OCI-LY3 (cell line): ENCODE results near the gene PHF21B.

Experiments
- EZH2phosphoT487 ChIP-seq: fragments of 200-600 bp; shearing (Covaris generic); IDR thresholded peaks from 2 replicates; pipeline ENCODE4 v1.6.1; 2018; ENCODE audit warnings: antibody characterized with exemption, mixed run types, low read depth
- TF ChIP-seq, protein P1 (sequence below): fragments of 200-600, 300-600 bp; sonication (generic); IDR thresholded peaks from 2 replicates; pipeline ENCODE4 v1.5.1; 2014; ENCODE audit warnings: antibody characterized with exemption, low read length, low read depth

DNA sequence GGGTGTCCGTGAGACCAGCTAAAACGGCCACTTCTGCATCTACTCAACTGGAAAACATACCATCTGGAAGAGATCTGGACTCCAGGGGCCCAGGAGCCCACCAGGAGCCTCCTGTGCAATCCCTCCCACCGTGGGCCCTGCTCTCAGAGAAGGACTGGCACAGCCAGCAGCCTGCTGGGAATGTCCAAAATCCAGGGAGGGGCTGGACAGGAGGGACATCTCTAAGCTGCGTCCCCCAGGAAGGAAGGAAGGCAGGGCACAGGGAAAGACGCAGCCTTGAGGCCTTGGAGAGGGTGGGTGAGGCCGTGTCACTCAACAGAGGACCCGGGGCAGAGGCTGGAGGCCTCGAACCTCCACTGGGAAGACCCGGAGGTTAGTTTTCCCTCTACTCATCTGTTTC is 78.0 kb downstream of the PHF21B start:
- TF ChIP-seq, protein P1, sequence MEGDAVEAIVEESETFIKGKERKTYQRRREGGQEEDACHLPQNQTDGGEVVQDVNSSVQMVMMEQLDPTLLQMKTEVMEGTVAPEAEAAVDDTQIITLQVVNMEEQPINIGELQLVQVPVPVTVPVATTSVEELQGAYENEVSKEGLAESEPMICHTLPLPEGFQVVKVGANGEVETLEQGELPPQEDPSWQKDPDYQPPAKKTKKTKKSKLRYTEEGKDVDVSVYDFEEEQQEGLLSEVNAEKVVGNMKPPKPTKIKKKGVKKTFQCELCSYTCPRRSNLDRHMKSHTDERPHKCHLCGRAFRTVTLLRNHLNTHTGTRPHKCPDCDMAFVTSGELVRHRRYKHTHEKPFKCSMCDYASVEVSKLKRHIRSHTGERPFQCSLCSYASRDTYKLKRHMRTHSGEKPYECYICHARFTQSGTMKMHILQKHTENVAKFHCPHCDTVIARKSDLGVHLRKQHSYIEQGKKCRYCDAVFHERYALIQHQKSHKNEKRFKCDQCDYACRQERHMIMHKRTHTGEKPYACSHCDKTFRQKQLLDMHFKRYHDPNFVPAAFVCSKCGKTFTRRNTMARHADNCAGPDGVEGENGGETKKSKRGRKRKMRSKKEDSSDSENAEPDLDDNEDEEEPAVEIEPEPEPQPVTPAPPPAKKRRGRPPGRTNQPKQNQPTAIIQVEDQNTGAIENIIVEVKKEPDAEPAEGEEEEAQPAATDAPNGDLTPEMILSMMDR: no peak
- TF ChIP-seq EZH2phosphoT487: no peak
